SIG-M5 treated with dmso at 0.1 percent for 504 hours (cell line): Measurements from ENCODE around the gene FRMD1.
"Not testable (repeated sequence)": the region's sequence is repeated elsewhere in the genome, so short reads cannot be mapped to it uniquely, and the experiment has no call there.

Experiments
- DNase-seq: peaks from one replicate; lab custom pipeline; 2025; ENCODE audit not compliant: unreplicated experiment; lab: John Stamatoyannopoulos, UW

The FRMD1 gene

GRCh38 chr6:168080393-168081077 lies 1.5 kb upstream of the FRMD1 start:
- no peak for DNase-seq

- DNase-seq = no peak
These were observed 653 bp downstream of the FRMD1 start for GRCh38 chr6:168078175-168078942.

GRCh38 chr6:168077401-168077800 lies 1.6 kb downstream of the FRMD1 start:
- not testable (repeated sequence) for DNase-seq

- no peak for DNase-seq
These were observed 3.2 kb downstream of the FRMD1 start for GRCh38 chr6:168075787-168076202.

- DNase-seq = no peak
These were observed 3.8 kb downstream of the FRMD1 start for GRCh38 chr6:168075216-168075615.

GRCh38 chr6:168073937-168074730 lies 4.9 kb downstream of the FRMD1 start:
- DNase-seq = no peak

GRCh38 chr6:168072730-168073129 lies 6.3 kb downstream of the FRMD1 start:
- DNase-seq = no peak

GRCh38 chr6:168072261-168072660 lies 6.8 kb downstream of the FRMD1 start:
- no peak for DNase-seq

- no peak for DNase-seq
These were observed 7.4 kb downstream of the FRMD1 start for GRCh38 chr6:168071620-168072019.

GRCh38 chr6:168070804-168071203 lies 8.2 kb downstream of the FRMD1 start:
- DNase-seq = no peak

- no peak for DNase-seq
These were observed 11.8 kb downstream of the FRMD1 start for GRCh38 chr6:168067081-168067759.

- DNase-seq = no peak
These were observed 14.7 kb downstream of the FRMD1 start for GRCh38 chr6:168064226-168064807.

GRCh38 chr6:168063431-168063830 lies 15.6 kb downstream of the FRMD1 start:
- DNase-seq = no peak

GRCh38 chr6:168062346-168063289 lies 16.4 kb downstream of the FRMD1 start:
- no peak for DNase-seq

- DNase-seq = no peak
These were observed 17.5 kb downstream of the FRMD1 start for GRCh38 chr6:168061269-168062210.

GRCh38 chr6:168060521-168060931 lies 18.5 kb downstream of the FRMD1 start:
- no peak for DNase-seq

GRCh38 chr6:168058691-168059551 lies 20.1 kb downstream of the FRMD1 start:
- no peak for DNase-seq

GRCh38 chr6:168057836-168058235 lies 21.2 kb downstream of the FRMD1 start:
- no peak for DNase-seq
